Bronchial epithelial cell (primary cell): Measurements from ENCODE around the gene TUBA8. TPM values are rescaled to one million over a fixed set of nuclear protein-coding genes. Genes with fewer than 3 reads are reported as not detected.

Source experiments
- DNase-seq: peaks from one replicate; pipeline ENCODE4 v3.0.0-alpha.2; 2010; ENCODE audit warnings: low read depth
- FAIRE-seq: peaks from 2 replicates; lab custom pipeline; 2011; peaks lifted over from hg19 to GRCh38; lab: Jason Lieb, UNC
- H3K27me3 ChIP-seq: 2 replicates; pipeline ENCODE4 v1.5.1; 2011; ENCODE audit warnings: low read length; ENCODE audit not compliant: control insufficient read depth, insufficient read depth
- H3K36me3 ChIP-seq: 2 replicates; pipeline ENCODE4 v1.5.1; 2011; ENCODE audit warnings: low read length; ENCODE audit not compliant: control insufficient read depth, insufficient read depth
- H3K4me3 ChIP-seq: 2 replicates; pipeline ENCODE4 v1.5.1; 2011; ENCODE audit warnings: mild to moderate bottlenecking, low read depth, low read length, control low read depth
- total RNA-seq: library from RNA; depleted of rRNA; stranded (reverse); fragments of >200 nt; gene quantifications from 2 replicates; pipeline ENCODE4 v1.2.1, GENCODE V29; 2014
- TF ChIP-seq, protein P1 (sequence below): IDR thresholded peaks from 2 replicates; pipeline ENCODE4 v1.5.1; 2011; ENCODE audit warnings: mild to moderate bottlenecking, moderate library complexity, low read length, control low read depth, inconsistent platforms; ENCODE audit not compliant: insufficient read depth, severe bottlenecking

Gene TUBA8
- total RNA-seq, 1 donor from 2014 or later, result 0.26 TPM

GRCh38 chr22:18075101-18075719 is 35.4 kb upstream of the TUBA8 start:
- no peak for FAIRE-seq
- no peak for DNase-seq

DNA sequence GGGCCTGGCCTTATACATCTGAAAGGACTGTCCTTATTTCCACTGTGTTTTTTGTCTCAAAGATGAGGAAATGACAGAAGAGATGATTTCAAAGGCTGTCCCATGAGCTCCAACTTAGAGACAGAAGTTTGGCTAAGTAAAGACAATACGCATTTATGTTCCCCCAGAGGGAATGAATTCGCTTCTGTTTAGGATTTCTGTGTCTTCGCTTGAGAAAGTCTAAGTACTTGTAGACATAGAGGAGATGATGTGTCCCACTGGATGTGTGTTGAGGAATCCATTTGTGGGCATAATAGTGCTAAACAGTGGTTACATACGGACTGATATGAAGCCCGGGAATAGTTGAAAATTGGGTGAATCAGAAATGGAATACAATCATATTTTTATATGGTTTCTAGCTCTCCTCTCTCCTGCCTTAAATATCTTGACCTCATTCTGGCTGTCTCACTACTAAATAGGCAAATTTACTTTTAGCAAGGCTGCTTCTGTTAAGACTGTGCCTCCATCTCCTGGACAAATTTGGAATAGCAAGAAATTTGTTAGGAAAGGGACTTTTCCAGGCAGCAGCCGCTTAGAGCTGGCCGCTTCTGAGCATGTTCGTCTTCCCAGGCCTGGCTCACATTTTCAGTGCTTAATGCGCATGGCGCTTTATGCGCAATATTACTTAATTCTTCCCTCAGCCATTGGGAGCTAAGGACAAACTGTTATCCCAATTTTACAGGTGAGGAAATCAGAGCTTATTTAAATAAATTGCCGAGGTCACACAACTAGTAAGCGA is 34.7 kb upstream of the TUBA8 start:
- Histone ChIP-seq H3K4me3 (no peak overlapping the region), H3K27me3 (no peaks in the 10 kb centered on the region), H3K36me3 (peaks cover 11% of the 10 kb centered on the region)
- TF ChIP-seq, protein P1, sequence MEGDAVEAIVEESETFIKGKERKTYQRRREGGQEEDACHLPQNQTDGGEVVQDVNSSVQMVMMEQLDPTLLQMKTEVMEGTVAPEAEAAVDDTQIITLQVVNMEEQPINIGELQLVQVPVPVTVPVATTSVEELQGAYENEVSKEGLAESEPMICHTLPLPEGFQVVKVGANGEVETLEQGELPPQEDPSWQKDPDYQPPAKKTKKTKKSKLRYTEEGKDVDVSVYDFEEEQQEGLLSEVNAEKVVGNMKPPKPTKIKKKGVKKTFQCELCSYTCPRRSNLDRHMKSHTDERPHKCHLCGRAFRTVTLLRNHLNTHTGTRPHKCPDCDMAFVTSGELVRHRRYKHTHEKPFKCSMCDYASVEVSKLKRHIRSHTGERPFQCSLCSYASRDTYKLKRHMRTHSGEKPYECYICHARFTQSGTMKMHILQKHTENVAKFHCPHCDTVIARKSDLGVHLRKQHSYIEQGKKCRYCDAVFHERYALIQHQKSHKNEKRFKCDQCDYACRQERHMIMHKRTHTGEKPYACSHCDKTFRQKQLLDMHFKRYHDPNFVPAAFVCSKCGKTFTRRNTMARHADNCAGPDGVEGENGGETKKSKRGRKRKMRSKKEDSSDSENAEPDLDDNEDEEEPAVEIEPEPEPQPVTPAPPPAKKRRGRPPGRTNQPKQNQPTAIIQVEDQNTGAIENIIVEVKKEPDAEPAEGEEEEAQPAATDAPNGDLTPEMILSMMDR, result peak; percentile 72
- peak; percentile 84 for DNase-seq
- no peak for FAIRE-seq

More at GRCh38 chr22:18075101-18075719, 35.4 kb upstream of the TUBA8 start:
- TF ChIP-seq, protein P1, result no peak
- no peak overlapping the region for H3K4me3 ChIP-seq
- peaks cover 9% of the 10 kb centered on the region for H3K36me3 ChIP-seq
- H3K27me3 ChIP-seq, result no peaks in the 10 kb centered on the region

DNA sequence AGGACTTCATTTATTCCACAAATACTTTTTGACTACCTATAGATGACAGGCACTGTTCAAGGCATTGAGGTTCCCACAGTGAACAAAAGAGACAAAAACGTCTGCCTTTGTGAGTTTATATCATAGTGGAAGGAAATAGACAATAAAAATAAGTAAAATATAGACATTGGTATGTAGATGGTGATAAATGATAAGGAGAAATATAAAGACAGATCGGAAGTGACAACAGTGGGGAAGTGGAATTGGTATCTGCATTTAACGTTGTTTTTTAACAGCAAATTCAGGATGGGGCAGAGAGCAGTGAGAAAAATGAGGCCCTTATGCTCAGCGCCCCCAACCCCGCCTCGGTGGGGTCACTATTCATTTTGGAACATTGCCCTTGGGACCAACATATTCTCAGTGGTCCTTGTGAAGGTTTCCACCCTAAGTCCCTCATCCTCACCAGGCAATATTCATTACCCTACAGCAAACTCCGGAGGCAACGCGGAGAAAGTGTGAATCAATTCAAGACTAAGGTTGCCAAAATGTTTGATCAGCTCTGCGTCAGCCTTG is 33.4 kb upstream of the TUBA8 start:
- TF ChIP-seq, protein P1, result no peak
- FAIRE-seq (no peak), DNase-seq (no peak)
- Histone ChIP-seq H3K27me3 (no peaks in the 10 kb centered on the region), H3K36me3 (peaks cover 11% of the 10 kb centered on the region), H3K4me3 (peak overlapping the region; percentile 67)

DNA sequence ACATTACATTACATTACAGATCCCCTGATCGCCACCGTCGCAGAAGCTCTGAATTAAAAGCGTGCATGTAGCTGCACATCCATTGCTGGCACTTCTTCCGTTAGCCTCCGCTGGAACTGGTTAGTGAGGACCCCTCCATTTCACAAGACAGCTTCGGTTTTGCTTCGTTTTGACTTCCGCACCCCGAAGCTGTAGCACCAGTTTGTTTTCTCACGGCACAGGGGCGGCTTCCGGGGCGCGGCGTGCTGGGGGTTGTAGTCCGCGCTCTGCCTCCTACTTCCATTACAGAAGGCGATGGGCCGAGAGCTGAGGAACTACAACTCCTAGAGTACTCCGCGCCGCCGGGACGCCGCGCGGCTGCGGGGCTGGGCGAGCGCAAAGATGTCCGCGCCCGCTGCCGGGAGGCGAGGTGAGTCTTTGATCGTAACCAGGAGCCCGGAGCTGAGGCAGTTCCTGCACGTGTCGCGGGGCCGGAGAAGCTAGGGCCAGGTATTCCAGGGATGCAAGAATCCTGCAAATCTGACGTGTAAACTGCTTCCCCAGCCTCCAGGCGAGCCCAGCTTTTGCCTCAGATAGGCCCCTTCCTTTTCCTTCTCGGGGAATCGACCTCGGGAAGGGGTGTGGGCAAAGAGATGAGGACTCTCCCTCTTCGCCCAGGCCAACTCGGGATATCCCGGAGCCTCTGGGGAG is 32.8 kb upstream of the TUBA8 start, which contains the start of gene PEX26:
Gene PEX26 (plus strand): TSS at position 352 of the 690 bp plus-strand sequence. CDS start 387 bp downstream, outside the sequence.
- peaks cover 12% of the 10 kb centered on the region for H3K36me3 ChIP-seq
- peak within 1 kb of the TSS; percentile 67 for H3K4me3 ChIP-seq
- no peak for FAIRE-seq
- no peaks in the 10 kb centered on the region for H3K27me3 ChIP-seq
- TF ChIP-seq, protein P1, result no peak
- DNase-seq, result peak; percentile 88

GRCh38 chr22:18078329-18079041 is 32.1 kb upstream of the TUBA8 start:
- FAIRE-seq (no peak), DNase-seq (no peak)

More at GRCh38 chr22:18078329-18079041, 32.1 kb upstream of the TUBA8 start:
- Histone ChIP-seq H3K4me3 (peak overlapping the region; percentile 67), H3K27me3 (no peaks in the 10 kb centered on the region), H3K36me3 (peaks cover 16% of the 10 kb centered on the region)
- TF ChIP-seq, protein P1, result peak; percentile 6
